Choroid plexus epithelial cell (primary cell): ENCODE results near the gene CD300E.

ENCODE experiments used
- DNase-seq: peaks from one replicate; pipeline ENCODE4 v3.0.0-alpha.2; 2010; ENCODE audit warnings: low read depth
- H3K4me3 ChIP-seq: 2 replicates; pipeline ENCODE4 v1.5.1; 2011; ENCODE audit warnings: low read depth, mild to moderate bottlenecking, control low read depth, low read length, moderate library complexity
- CTCF ChIP-seq: conservative IDR thresholded peaks from 2 replicates; pipeline ENCODE4 v1.5.1; 2011; ENCODE audit warnings: low read depth, mild to moderate bottlenecking, control low read depth, inconsistent platforms, low read length, moderate library complexity

Gene CD300E

GRCh38 chr17:74565126-74565525 is 58.4 kb downstream of the CD300E start:
- no peak overlapping the region for H3K4me3 ChIP-seq
- TF ChIP-seq CTCF: no peak
- DNase-seq: no peak

GRCh38 chr17:74563358-74563757 is 60.2 kb downstream of the CD300E start:
- DNase-seq: no peak
- no peak for TF ChIP-seq CTCF
- H3K4me3 ChIP-seq: no peak overlapping the region

- TF ChIP-seq CTCF: no peak
- H3K4me3 ChIP-seq: no peak overlapping the region
- DNase-seq: no peak
These were observed 62.0 kb downstream of the CD300E start for GRCh38 chr17:74561586-74561985.
